Left cardiac atrium (tissue), 4 donors: Measurements from ENCODE around the gene NKAIN4. TPM values are rescaled to one million over a fixed set of nuclear protein-coding genes. Genes with fewer than 3 reads are reported as not detected.

ENCODE experiments used
- ATAC-seq, 2 donors: fragments of 200-7000 bp; cut with Tn5 transposase; one replicate each; pipeline ENCODE4 v1.9.1; 2020; ENCODE audit warnings: mild to moderate bottlenecking in 2 of 2, moderate library complexity in 2 of 2
- DNase-seq: peaks from one replicate; pipeline ENCODE4 v3.0.0-alpha.2; 2020
- intact Hi-C, 2 donors: fragments of 100-400 bp; cut with DNase I; formaldehyde crosslinking; loops; one replicate each; pipeline versions ENCODE4 v1.14.1 to v1.15.1; 2022 to 2023
- total RNA-seq, 2 donors: library from RNA; stranded (reverse); fragmentation: NEBNext Ultra II Directional; extraction: Animal tissue kit (Norgen Biotek cat#: 25700); gene quantifications; one replicate each; pipeline ENCODE4 v1.2.1, GENCODE V29; 2021
- donor health status: DM: no; HTN: yes; CAD: no.
- donor health status: DM: no; HTN: yes; CAD: no; lungs with severe emphysema.
- donor health status: DM: yes; HTN: yes; CAD: no.
- donor health status: Dilated cardiomyopathy.

The NKAIN4 gene
- total RNA-seq, 2 donors from 2014 or later = not detected

- ATAC-seq (no peak), DNase-seq (no peak)
- intact Hi-C loops = no loop called here
These were observed 23.4 kb upstream of the NKAIN4 start for GRCh38 chr20:63277466-63278272.

- DNase-seq (no peak), ATAC-seq (no peak)
- intact Hi-C loops = no loop called here
These were observed 22.7 kb upstream of the NKAIN4 start for GRCh38 chr20:63276956-63277355.

- no peak for DNase-seq
- intact Hi-C loops = no loop called here
- no peak for ATAC-seq
These were observed 21.6 kb upstream of the NKAIN4 start for GRCh38 chr20:63275825-63276224.

- ATAC-seq (no peak), DNase-seq (no peak)
- intact Hi-C loops = no loop called here
These were observed 20.3 kb upstream of the NKAIN4 start for GRCh38 chr20:63274381-63275228.

GRCh38 chr20:63273635-63274380 lies 19.5 kb upstream of the NKAIN4 start:
- intact Hi-C loops = no loop called here
- no peak for DNase-seq
- no peak for ATAC-seq

GRCh38 chr20:63273059-63273579 lies 18.9 kb upstream of the NKAIN4 start:
- intact Hi-C loops = no loop called here
- ATAC-seq = no peak

GRCh38 chr20:63272105-63273058 lies 18.1 kb upstream of the NKAIN4 start, which contains the start of gene ARFGAP1:
Gene ARFGAP1 (plus strand): TSS chr20:63272813. CDS start chr20:63275581, 2,768 bp downstream.
- intact Hi-C loops = no loop called here
- ATAC-seq (peak; percentile 98 to 99), DNase-seq (peak; percentile 96)

More at GRCh38 chr20:63273059-63273579, 18.9 kb upstream of the NKAIN4 start:
- no peak for DNase-seq

GRCh38 chr20:63270606-63271325 lies 16.5 kb upstream of the NKAIN4 start:
- no peak for ATAC-seq
- intact Hi-C loops = no loop called here

GRCh38 chr20:63269724-63270123 lies 15.5 kb upstream of the NKAIN4 start:
- ATAC-seq = no peak
- intact Hi-C loops = no loop called here
- DNase-seq = no peak

More at GRCh38 chr20:63270606-63271325, 16.5 kb upstream of the NKAIN4 start:
- DNase-seq = no peak

GRCh38 chr20:63268671-63269439 lies 14.6 kb upstream of the NKAIN4 start:
- DNase-seq (no peak), ATAC-seq (no peak)
- intact Hi-C loops = no loop called here

GRCh38 chr20:63268256-63268655 lies 14.0 kb upstream of the NKAIN4 start:
- DNase-seq (no peak), ATAC-seq (no peak)
- intact Hi-C loops = no loop called here

GRCh38 chr20:63267691-63268090 lies 13.4 kb upstream of the NKAIN4 start:
- ATAC-seq (no peak), DNase-seq (no peak)
- intact Hi-C loops = no loop called here

- ATAC-seq (no peak), DNase-seq (no peak)
- intact Hi-C loops = no loop called here
These were observed 11.7 kb upstream of the NKAIN4 start for GRCh38 chr20:63265891-63266515.

GRCh38 chr20:63264519-63264918 lies 10.3 kb upstream of the NKAIN4 start:
- no peak for DNase-seq
- ATAC-seq = no peak
- intact Hi-C loops = no loop called here

GRCh38 chr20:63264000-63264399 lies 9.7 kb upstream of the NKAIN4 start:
- ATAC-seq = no peak
- intact Hi-C loops = no loop called here
- no peak for DNase-seq

- DNase-seq = no peak
- intact Hi-C loops = no loop called here
- no peak for ATAC-seq
These were observed 8.6 kb upstream of the NKAIN4 start for GRCh38 chr20:63262836-63263235.
